Bronchial epithelial cell (primary cell): ENCODE results near the gene FHIT. TPM values are rescaled to one million over a fixed set of nuclear protein-coding genes. Genes with fewer than 3 reads are reported as not detected.

ENCODE experiments used
- DNase-seq: peaks from one replicate; pipeline ENCODE4 v3.0.0-alpha.2; 2010; ENCODE audit warnings: low read depth
- FAIRE-seq: peaks from 2 replicates; lab custom pipeline; 2011; peaks lifted over from hg19 to GRCh38; lab: Jason Lieb, UNC
- H3K27me3 ChIP-seq: 2 replicates; pipeline ENCODE4 v1.5.1; 2011; ENCODE audit warnings: low read length; ENCODE audit not compliant: control insufficient read depth, insufficient read depth
- H3K36me3 ChIP-seq: 2 replicates; pipeline ENCODE4 v1.5.1; 2011; ENCODE audit warnings: low read length; ENCODE audit not compliant: control insufficient read depth, insufficient read depth
- H3K4me3 ChIP-seq: 2 replicates; pipeline ENCODE4 v1.5.1; 2011; ENCODE audit warnings: mild to moderate bottlenecking, low read depth, low read length, control low read depth
- total RNA-seq: library from RNA; depleted of rRNA; stranded (reverse); fragments of >200 nt; gene quantifications from 2 replicates; pipeline ENCODE4 v1.2.1, GENCODE V29; 2014
- TF ChIP-seq, protein P1 (sequence below): IDR thresholded peaks from 2 replicates; pipeline ENCODE4 v1.5.1; 2011; ENCODE audit warnings: mild to moderate bottlenecking, moderate library complexity, low read length, control low read depth, inconsistent platforms; ENCODE audit not compliant: insufficient read depth, severe bottlenecking

The FHIT gene
- total RNA-seq, 1 donor from 2014 or later, result 1.6 TPM

DNA sequence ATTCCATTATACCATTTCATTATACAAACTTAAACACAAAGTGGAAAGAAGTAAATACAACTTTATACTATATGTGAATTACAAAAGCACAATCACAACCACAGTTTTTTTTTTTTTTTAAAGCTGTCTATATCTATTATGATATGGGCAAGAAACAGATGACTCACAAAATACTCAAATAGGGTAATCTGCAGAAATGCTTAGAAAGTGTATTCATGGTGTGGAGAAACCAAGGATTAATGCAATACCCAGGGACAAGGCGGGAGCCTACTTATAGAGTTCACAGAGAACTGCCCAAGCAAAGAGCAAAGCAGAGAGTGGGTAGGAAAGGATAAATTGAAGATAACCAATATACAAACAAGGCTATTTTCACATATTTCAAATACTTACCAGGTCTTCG lies 332.0 kb downstream of the FHIT start:
- DNase-seq, result peak; percentile 59
- Histone ChIP-seq H3K4me3 (no peak overlapping the region), H3K36me3 (no peaks in the 10 kb centered on the region), H3K27me3 (no peaks in the 10 kb centered on the region)
- TF ChIP-seq, protein P1, sequence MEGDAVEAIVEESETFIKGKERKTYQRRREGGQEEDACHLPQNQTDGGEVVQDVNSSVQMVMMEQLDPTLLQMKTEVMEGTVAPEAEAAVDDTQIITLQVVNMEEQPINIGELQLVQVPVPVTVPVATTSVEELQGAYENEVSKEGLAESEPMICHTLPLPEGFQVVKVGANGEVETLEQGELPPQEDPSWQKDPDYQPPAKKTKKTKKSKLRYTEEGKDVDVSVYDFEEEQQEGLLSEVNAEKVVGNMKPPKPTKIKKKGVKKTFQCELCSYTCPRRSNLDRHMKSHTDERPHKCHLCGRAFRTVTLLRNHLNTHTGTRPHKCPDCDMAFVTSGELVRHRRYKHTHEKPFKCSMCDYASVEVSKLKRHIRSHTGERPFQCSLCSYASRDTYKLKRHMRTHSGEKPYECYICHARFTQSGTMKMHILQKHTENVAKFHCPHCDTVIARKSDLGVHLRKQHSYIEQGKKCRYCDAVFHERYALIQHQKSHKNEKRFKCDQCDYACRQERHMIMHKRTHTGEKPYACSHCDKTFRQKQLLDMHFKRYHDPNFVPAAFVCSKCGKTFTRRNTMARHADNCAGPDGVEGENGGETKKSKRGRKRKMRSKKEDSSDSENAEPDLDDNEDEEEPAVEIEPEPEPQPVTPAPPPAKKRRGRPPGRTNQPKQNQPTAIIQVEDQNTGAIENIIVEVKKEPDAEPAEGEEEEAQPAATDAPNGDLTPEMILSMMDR, result no peak
- FAIRE-seq, result no peak

DNA sequence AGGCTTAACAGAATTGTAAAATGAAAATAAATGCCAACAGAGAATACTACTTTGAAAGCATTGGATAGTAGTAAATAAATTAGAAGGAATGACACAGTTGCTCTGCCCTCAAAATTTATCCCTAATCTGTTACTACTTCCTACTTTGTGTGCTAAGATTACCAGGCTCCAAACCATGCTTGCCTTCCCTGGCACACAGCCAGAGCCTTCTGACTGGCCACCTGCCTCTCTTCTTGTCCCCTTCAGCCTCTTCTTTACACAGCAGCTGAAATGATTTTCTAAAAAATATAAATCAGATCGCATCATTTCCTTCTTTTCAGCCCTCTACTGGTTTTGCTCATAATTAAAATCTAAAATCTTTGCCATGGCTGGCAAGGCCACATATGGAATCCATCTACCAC lies 334.1 kb downstream of the FHIT start:
- Histone ChIP-seq H3K27me3 (no peaks in the 10 kb centered on the region), H3K4me3 (no peak overlapping the region), H3K36me3 (no peaks in the 10 kb centered on the region)
- DNase-seq (no peak), FAIRE-seq (no peak)
- TF ChIP-seq, protein P1, result no peak

DNA sequence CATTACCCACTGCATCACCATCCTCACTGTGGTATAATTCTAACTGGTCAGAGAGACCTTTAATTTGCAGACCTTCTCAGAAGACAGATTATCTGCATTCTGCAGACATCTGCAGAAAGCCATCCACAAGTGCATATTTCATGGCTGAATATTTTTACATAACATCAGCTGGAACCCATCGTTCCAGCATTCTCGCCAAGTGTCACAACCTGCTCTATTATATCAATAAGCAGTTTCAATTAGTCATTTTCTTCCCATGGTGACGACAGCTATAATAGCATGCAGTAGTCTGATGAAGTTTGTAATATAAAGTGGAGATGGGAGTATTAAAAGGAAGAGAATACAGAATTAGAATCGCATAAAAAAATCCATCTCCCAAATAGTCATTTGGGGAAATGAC lies 334.7 kb downstream of the FHIT start:
- TF ChIP-seq, protein P1, result no peak
- FAIRE-seq, result no peak

DNA sequence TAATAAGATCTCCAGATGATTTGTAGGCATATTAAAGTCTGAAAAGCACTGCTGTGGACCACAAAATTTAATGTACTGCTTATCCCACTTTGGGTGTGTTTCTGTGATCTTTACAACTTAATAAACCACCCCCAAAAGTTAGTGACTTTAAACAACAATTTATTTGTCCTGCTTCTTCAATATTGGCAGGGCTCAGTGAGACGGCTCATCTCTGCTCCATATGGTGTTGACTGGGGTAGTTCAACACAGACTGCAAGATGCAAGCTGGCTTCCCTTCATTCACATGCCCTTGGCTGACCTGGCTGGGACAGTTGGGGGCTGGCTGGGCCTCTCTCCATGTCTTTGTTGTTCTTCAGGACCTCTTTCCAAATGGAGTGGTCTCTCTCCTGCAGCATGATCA lies 337.8 kb downstream of the FHIT start:
- Histone ChIP-seq H3K27me3 (no peaks in the 10 kb centered on the region), H3K4me3 (no peak overlapping the region), H3K36me3 (no peaks in the 10 kb centered on the region)
- no peak for DNase-seq
- FAIRE-seq, result no peak
- TF ChIP-seq, protein P1, result no peak

More for the DNA sequence above, 334.7 kb downstream of the FHIT start:
- DNase-seq, result no peak
- no peaks in the 10 kb centered on the region for H3K27me3 ChIP-seq
- no peaks in the 10 kb centered on the region for H3K36me3 ChIP-seq
- no peak overlapping the region for H3K4me3 ChIP-seq

DNA sequence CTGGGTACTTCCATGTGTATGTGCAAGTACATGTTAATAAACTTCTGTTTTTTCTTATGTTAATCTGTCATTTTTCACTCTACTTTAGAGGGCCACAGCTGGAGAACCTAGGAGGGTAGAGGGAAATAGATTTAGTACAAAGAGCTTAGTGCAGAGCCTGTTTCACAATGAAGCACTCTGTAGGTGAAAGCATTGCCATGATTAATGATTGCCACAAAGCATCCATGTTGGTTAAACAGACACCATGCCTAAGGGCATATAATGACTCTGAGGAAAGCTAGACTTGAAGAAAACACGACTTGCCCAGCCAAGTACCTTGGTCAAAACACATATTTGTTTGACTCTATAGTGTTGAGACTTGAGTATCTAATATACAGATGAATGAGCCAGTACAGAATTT lies 338.4 kb downstream of the FHIT start:
- TF ChIP-seq, protein P1, result no peak
- Histone ChIP-seq H3K4me3 (no peak overlapping the region), H3K27me3 (no peaks in the 10 kb centered on the region), H3K36me3 (no peaks in the 10 kb centered on the region)
- peak; percentile 99 for DNase-seq
- FAIRE-seq, result no peak

DNA sequence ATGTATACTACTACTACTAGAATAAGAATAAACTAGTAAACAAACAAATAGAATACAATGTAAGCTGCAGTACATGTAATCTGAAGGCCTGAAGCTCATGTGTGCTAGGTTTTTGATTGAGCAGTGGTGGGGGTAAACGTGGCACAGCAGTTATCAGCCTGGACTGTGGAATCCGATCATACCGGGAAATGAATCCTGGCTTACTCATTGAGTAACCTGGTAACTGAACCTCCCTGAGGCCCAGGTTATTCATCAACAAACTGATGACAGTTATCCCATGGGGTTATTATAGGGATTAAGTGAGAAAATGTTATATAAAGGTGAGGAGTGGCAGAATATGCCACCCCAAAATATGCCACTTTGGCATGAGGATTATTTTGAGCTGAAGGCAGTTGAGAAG lies 339.1 kb downstream of the FHIT start:
- TF ChIP-seq, protein P1, result no peak
- FAIRE-seq, result no peak

More for the DNA sequence above, 339.1 kb downstream of the FHIT start:
- no peaks in the 10 kb centered on the region for H3K27me3 ChIP-seq
- DNase-seq, result peak; percentile 89
- no peaks in the 10 kb centered on the region for H3K36me3 ChIP-seq
- no peak overlapping the region for H3K4me3 ChIP-seq
